ENCODE data around the gene ACVR1. TPM values are rescaled to one million over a fixed set of nuclear protein-coding genes. Genes with fewer than 3 reads are reported as not detected.
A peak's percentile ranks its signal among the peaks of the same experiment; 100 is the strongest.

The ACVR1 gene
- total and polyA plus RNA-seq, 7 experiments from 2014 or later = 6.0 to 42.0 (median 17.8) TPM

DNA sequence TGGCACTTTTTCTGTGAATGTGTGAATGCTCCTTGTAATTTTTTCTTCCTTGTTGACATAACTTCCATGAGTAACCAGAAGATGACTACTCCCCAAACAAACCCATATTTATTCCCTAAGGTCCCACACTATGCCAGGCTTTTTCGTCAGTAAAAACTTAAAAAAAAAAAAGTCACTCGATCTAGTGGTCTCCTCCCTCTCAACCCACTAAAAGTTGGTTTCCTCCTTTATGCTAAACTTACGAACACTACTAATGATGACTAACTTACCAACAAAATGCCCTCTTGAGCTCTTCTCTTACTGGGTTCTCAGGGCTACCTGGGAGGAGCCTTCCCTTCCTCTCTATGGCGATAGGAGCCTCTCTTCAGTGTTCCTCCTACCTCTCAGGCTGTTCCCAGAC lies 18.2 kb downstream of the ACVR1 start:
- H3K36me3 Mint-ChIP-seq = peaks cover 0 to 45% (median 26%) of the 10 kb centered on the region in 5 donors
- H3K27me3 Mint-ChIP-seq = no peaks in the 10 kb centered on the region
- H3K27ac Mint-ChIP-seq = peak overlapping the region in 1 of 9 donors; percentile 27
- CTCF ChIA-PET = no interaction called here
- no peaks in the 10 kb centered on the region for H3K9me3 Mint-ChIP-seq
- Histone ChIP-seq H3K4me3 (ENCODE audit: low read length) (no peak overlapping the region), H3K4me1 (ENCODE audit: control insufficient read depth in 2 of 2, insufficient read depth in 2 of 2, low read length in 2 of 2) (no peaks in the 10 kb centered on the region), H3K27ac (ENCODE audit: low read depth, low read length) (no peak overlapping the region), H3K36me3 (ENCODE audit: control insufficient read depth in 2 of 3, insufficient read depth in 3 of 3, low read length in 3 of 3) (no peaks in the 10 kb centered on the region), H3K27me3 (ENCODE audit: control insufficient read depth in 2 of 2, insufficient read depth in 2 of 2, low read length in 2 of 2) (no peaks in the 10 kb centered on the region), H3K9me3 (ENCODE audit: control insufficient read depth in 2 of 3, low read length in 3 of 3) (no peaks in the 10 kb centered on the region)
- H3K4me3 Mint-ChIP-seq = no peak overlapping the region
- peaks cover 4 to 29% (median 9%) of the 10 kb centered on the region in 7 donors for H3K4me1 Mint-ChIP-seq
- ATAC-seq (no peak), DNase-seq (no peak)
- POLR2A ChIA-PET = no interaction called here
- intact Hi-C loops (cut with micrococcal nuclease) = no loop called here

DNA sequence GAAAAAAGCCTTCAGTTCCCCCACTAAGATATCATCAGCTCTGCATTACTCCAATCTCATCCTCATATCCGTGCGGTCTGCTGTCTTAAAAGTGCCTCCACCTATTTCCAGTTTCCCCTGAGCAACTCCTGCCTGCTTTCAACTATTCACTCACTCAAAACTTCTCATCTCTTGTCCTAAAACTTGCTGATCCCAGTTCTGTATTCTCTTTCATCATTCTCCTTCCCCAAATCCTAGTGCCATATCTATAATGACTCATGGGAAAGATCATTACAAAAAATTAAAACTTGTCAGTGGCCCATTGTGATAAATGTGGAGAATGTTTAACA lies 20.0 kb downstream of the ACVR1 start:
- intact Hi-C loops (cut with micrococcal nuclease) = no loop called here
- no peaks in the 10 kb centered on the region for H3K4me1 ChIP-seq (ENCODE audit: control insufficient read depth in 2 of 2, insufficient read depth in 2 of 2, low read length in 2 of 2)
- H3K27me3 ChIP-seq (ENCODE audit: control insufficient read depth in 2 of 2, insufficient read depth in 2 of 2, low read length in 2 of 2) = no peaks in the 10 kb centered on the region
- POLR2A ChIA-PET = no interaction called here
- H3K27me3 Mint-ChIP-seq = no peaks in the 10 kb centered on the region
- ATAC-seq (no peak), DNase-seq (no peak)
- no peaks in the 10 kb centered on the region for H3K36me3 ChIP-seq (ENCODE audit: control insufficient read depth in 2 of 3, insufficient read depth in 3 of 3, low read length in 3 of 3)
- H3K36me3 Mint-ChIP-seq = peaks cover 0 to 45% (median 26%) of the 10 kb centered on the region in 5 donors
- no peaks in the 10 kb centered on the region for H3K9me3 ChIP-seq (ENCODE audit: control insufficient read depth in 2 of 3, low read length in 3 of 3)
- H3K9me3 Mint-ChIP-seq = no peaks in the 10 kb centered on the region
- no peak overlapping the region for H3K27ac ChIP-seq (ENCODE audit: low read depth, low read length)
- H3K4me3 ChIP-seq (ENCODE audit: low read length) = no peak overlapping the region
- no peak overlapping the region for H3K4me3 Mint-ChIP-seq
- peaks cover 8 to 29% (median 13%) of the 10 kb centered on the region in 7 donors for H3K4me1 Mint-ChIP-seq
- CTCF ChIA-PET = interaction anchor here (1.2 kb wide), 1 partner anchor 13 kb away, joined by 4 read pairs; no protein-coding TSS in a partner anchor
- peak overlapping the region in 3 of 9 donors; percentile 0 to 43 (median 9) for H3K27ac Mint-ChIP-seq

DNA sequence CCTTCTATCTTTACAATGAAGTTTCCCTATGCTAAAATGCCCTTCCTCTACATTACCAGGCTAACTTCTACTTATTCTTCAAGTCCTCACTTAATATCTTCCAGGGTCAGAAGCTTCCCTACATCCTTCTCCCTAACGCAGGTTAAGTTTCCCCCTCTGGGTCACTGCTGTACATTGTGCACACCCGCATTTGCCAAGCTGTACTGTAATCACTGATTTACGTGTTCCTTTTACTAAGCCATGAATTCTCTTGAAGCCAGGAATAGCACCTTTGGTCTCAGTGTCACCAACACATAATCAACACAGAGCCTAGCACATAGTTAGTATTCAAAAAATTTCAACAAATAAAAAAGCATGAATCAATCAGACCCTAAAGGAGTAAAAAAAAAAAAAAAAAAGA lies 22.3 kb downstream of the ACVR1 start:
- Histone ChIP-seq H3K4me3 (ENCODE audit: low read length) (no peak overlapping the region), H3K4me1 (ENCODE audit: control insufficient read depth in 2 of 2, insufficient read depth in 2 of 2, low read length in 2 of 2) (no peaks in the 10 kb centered on the region), H3K27me3 (ENCODE audit: control insufficient read depth in 2 of 2, insufficient read depth in 2 of 2, low read length in 2 of 2) (no peaks in the 10 kb centered on the region), H3K27ac (ENCODE audit: low read depth, low read length) (no peak overlapping the region), H3K9me3 (ENCODE audit: control insufficient read depth in 2 of 3, low read length in 3 of 3) (no peaks in the 10 kb centered on the region), H3K36me3 (ENCODE audit: control insufficient read depth in 2 of 3, insufficient read depth in 3 of 3, low read length in 3 of 3) (no peaks in the 10 kb centered on the region)
- DNase-seq (no peak), ATAC-seq (no peak)
- Mint-ChIP-seq H3K27ac (peak overlapping the region in 1 of 9 donors; percentile 10), H3K27me3 (no peaks in the 10 kb centered on the region), H3K36me3 (peaks cover 0 to 43% (median 26%) of the 10 kb centered on the region in 5 donors), H3K4me3 (no peak overlapping the region), H3K4me1 (peaks cover 8 to 39% (median 17%) of the 10 kb centered on the region in 7 donors), H3K9me3 (no peaks in the 10 kb centered on the region)
- ChIA-PET CTCF (interaction anchor here (1.0 kb wide), 1 partner anchor 47 kb away, joined by 3 read pairs; no protein-coding TSS in a partner anchor), POLR2A (interaction anchor here (0.7 kb wide), 1 partner anchor 531 kb away, joined by 3 read pairs; no protein-coding TSS in a partner anchor)
- intact Hi-C loops (cut with micrococcal nuclease) = no loop called here

DNA sequence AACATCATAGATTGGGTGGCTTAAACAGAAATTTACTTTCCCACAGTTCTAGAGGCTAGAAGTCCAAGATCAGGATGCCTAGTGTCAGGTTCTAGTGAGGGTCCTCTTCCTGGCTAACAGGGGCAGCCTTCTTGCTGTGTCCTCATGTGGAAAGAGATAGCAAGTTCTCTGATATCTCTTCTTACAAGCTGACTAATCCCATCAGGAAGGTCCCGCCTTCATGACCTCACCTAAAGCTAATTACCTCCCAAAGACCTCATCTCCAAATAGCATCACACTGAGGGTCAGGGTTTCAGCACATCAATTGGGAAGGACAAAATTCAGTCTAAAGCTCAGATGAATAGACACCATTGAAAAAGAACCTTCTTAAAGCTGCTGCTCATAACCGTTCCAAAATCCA lies 22.9 kb downstream of the ACVR1 start:
- Histone ChIP-seq H3K4me3 (ENCODE audit: low read length) (no peak overlapping the region), H3K9me3 (ENCODE audit: control insufficient read depth in 2 of 3, low read length in 3 of 3) (no peaks in the 10 kb centered on the region), H3K4me1 (ENCODE audit: control insufficient read depth in 2 of 2, insufficient read depth in 2 of 2, low read length in 2 of 2) (no peaks in the 10 kb centered on the region), H3K36me3 (ENCODE audit: control insufficient read depth in 2 of 3, insufficient read depth in 3 of 3, low read length in 3 of 3) (no peaks in the 10 kb centered on the region), H3K27ac (ENCODE audit: low read depth, low read length) (no peak overlapping the region), H3K27me3 (ENCODE audit: control insufficient read depth in 2 of 2, insufficient read depth in 2 of 2, low read length in 2 of 2) (no peaks in the 10 kb centered on the region)
- no peak for DNase-seq
- no peaks in the 10 kb centered on the region for H3K27me3 Mint-ChIP-seq
- peaks cover 8 to 38% (median 17%) of the 10 kb centered on the region in 7 donors for H3K4me1 Mint-ChIP-seq
- peak overlapping the region in 1 of 9 donors; percentile 10 for H3K27ac Mint-ChIP-seq
- POLR2A ChIA-PET = interaction anchor here (0.7 kb wide), 1 partner anchor 530 kb away, joined by 3 read pairs; no protein-coding TSS in a partner anchor
- H3K36me3 Mint-ChIP-seq = peaks cover 0 to 47% (median 30%) of the 10 kb centered on the region in 5 donors
- intact Hi-C loops (cut with micrococcal nuclease) = no loop called here
- no peak overlapping the region for H3K4me3 Mint-ChIP-seq
- ATAC-seq = no peak
- CTCF ChIA-PET = interaction anchor here (0.6 to 1.0 kb wide), 2 partner anchors 48 to 218 kb away, joined by 3 read pairs; no protein-coding TSS in a partner anchor
- H3K9me3 Mint-ChIP-seq = no peaks in the 10 kb centered on the region

DNA sequence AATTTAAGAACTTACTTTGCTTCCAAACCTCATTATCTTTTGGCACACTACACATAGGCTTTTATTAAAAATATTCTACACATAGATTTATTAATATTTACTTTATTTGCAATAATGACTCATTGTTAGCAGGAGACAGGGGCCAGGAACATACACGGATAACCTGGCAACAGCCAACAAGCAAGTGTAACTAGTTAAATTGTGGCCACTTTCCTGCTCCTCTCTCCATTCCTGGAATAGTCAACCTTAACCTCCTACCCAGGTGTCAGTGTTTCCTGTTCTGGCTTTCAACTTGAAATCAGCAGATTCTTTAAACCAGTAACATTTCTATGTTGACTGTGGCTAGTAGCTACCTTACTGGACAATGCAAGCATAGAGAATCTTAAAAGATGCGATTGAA lies 26.5 kb downstream of the ACVR1 start:
- intact Hi-C loops (cut with micrococcal nuclease) = no loop called here
- Mint-ChIP-seq H3K27ac (peak overlapping the region in 1 of 9 donors; percentile 69), H3K27me3 (no peaks in the 10 kb centered on the region), H3K4me1 (peaks cover 8 to 47% (median 24%) of the 10 kb centered on the region in 7 donors), H3K9me3 (peaks cover 0 to 4% (median 0%) of the 10 kb centered on the region in 11 donors), H3K4me3 (no peak overlapping the region), H3K36me3 (peaks cover 10 to 52% (median 39%) of the 10 kb centered on the region in 5 donors)
- Histone ChIP-seq H3K4me1 (ENCODE audit: control insufficient read depth in 2 of 2, insufficient read depth in 2 of 2, low read length in 2 of 2) (no peaks in the 10 kb centered on the region), H3K27me3 (ENCODE audit: control insufficient read depth in 2 of 2, insufficient read depth in 2 of 2, low read length in 2 of 2) (no peaks in the 10 kb centered on the region), H3K27ac (ENCODE audit: low read depth, low read length) (no peak overlapping the region), H3K4me3 (ENCODE audit: low read length) (no peak overlapping the region), H3K9me3 (ENCODE audit: control insufficient read depth in 2 of 3, low read length in 3 of 3) (no peaks in the 10 kb centered on the region), H3K36me3 (ENCODE audit: control insufficient read depth in 2 of 3, insufficient read depth in 3 of 3, low read length in 3 of 3) (no peaks in the 10 kb centered on the region)
- DNase-seq (no peak), ATAC-seq (no peak)
- CTCF ChIA-PET = no interaction called here
- POLR2A ChIA-PET = no interaction called here

DNA sequence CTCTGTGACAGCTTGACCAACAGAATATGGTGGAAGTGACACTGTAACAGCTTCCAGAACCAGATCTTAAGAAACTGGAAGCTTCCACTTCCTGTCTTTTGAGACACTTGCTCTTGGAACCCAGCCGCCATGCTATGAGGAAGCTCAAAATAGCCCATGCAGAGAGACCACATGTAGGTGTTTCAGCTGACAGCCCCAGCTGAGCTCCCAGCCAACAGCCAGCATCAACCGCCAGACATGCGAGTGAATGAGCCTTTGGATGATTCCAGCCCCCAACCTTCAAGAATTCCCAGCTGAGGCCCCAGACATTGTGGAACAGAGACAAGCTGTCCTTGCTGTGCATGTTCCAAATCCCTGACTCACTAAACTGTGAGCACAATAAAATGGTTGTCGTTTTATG lies 27.9 kb downstream of the ACVR1 start:
- ATAC-seq (no peak), DNase-seq (no peak)
- Histone ChIP-seq H3K27me3 (ENCODE audit: control insufficient read depth in 2 of 2, insufficient read depth in 2 of 2, low read length in 2 of 2) (no peaks in the 10 kb centered on the region), H3K9me3 (ENCODE audit: control insufficient read depth in 2 of 3, low read length in 3 of 3) (no peaks in the 10 kb centered on the region), H3K36me3 (ENCODE audit: control insufficient read depth in 2 of 3, insufficient read depth in 3 of 3, low read length in 3 of 3) (no peaks in the 10 kb centered on the region), H3K4me3 (ENCODE audit: low read length) (no peak overlapping the region), H3K27ac (ENCODE audit: low read depth, low read length) (no peak overlapping the region), H3K4me1 (ENCODE audit: control insufficient read depth in 2 of 2, insufficient read depth in 2 of 2, low read length in 2 of 2) (no peaks in the 10 kb centered on the region)
- Mint-ChIP-seq H3K4me1 (peaks cover 13 to 37% (median 21%) of the 10 kb centered on the region in 7 donors), H3K36me3 (peaks cover 10 to 59% (median 39%) of the 10 kb centered on the region in 5 donors), H3K4me3 (no peak overlapping the region), H3K9me3 (peaks cover 0 to 4% (median 0%) of the 10 kb centered on the region in 11 donors), H3K27ac (no peak overlapping the region), H3K27me3 (no peaks in the 10 kb centered on the region)
- CTCF ChIA-PET = no interaction called here
- intact Hi-C loops (cut with micrococcal nuclease) = no loop called here
- POLR2A ChIA-PET = no interaction called here

DNA sequence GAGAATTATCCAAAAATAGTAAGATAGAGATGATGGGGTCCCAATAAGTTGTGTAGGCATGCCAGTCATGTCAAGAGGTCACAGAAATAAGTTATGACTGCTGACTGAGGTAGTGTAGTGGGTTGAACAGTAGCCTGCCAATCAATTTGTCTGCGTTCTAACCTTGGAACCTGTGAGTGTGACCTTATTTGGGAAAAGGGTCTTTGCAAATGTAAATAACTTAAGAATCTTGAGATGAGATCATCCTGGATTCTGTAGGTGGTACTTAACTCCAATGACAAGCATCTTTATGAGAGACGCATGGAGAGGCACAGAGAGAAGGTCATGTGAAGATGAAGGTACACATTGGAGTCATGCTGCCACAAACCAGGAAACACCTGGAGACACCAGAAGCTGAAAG lies 31.0 kb downstream of the ACVR1 start:
- ChIA-PET CTCF (no interaction called here), POLR2A (no interaction called here)
- peaks cover 11 to 49% (median 20%) of the 10 kb centered on the region in 7 donors for H3K4me1 Mint-ChIP-seq
- Histone ChIP-seq H3K27ac (ENCODE audit: low read depth, low read length) (no peak overlapping the region), H3K27me3 (ENCODE audit: control insufficient read depth in 2 of 2, insufficient read depth in 2 of 2, low read length in 2 of 2) (no peaks in the 10 kb centered on the region), H3K4me1 (ENCODE audit: control insufficient read depth in 2 of 2, insufficient read depth in 2 of 2, low read length in 2 of 2) (no peaks in the 10 kb centered on the region), H3K4me3 (ENCODE audit: low read length) (no peak overlapping the region), H3K9me3 (ENCODE audit: control insufficient read depth in 2 of 3, low read length in 3 of 3) (no peaks in the 10 kb centered on the region), H3K36me3 (ENCODE audit: control insufficient read depth in 2 of 3, insufficient read depth in 3 of 3, low read length in 3 of 3) (no peaks in the 10 kb centered on the region)
- intact Hi-C loops (cut with micrococcal nuclease) = no loop called here
- ATAC-seq (no peak), DNase-seq (no peak)
- no peak overlapping the region for H3K4me3 Mint-ChIP-seq
- H3K36me3 Mint-ChIP-seq = peaks cover 10 to 46% (median 40%) of the 10 kb centered on the region in 5 donors
- H3K27me3 Mint-ChIP-seq = no peaks in the 10 kb centered on the region
- H3K27ac Mint-ChIP-seq = no peak overlapping the region
- peaks cover 0 to 4% (median 0%) of the 10 kb centered on the region in 11 donors for H3K9me3 Mint-ChIP-seq
